OCI-LY3 (cell line): ENCODE measurements around the gene RMND5A.

Source experiments
- EZH2phosphoT487 ChIP-seq: fragments of 200-600 bp; shearing (Covaris generic); IDR thresholded peaks from 2 replicates; pipeline ENCODE4 v1.6.1; 2018; ENCODE audit warnings: antibody characterized with exemption, mixed run types, low read depth
- TF ChIP-seq, protein P1 (sequence below): fragments of 200-600, 300-600 bp; sonication (generic); IDR thresholded peaks from 2 replicates; pipeline ENCODE4 v1.5.1; 2014; ENCODE audit warnings: antibody characterized with exemption, low read length, low read depth

GRCh38 chr2:86772611-86773010 lies 52.5 kb downstream of the RMND5A start:
- TF ChIP-seq, protein P1, sequence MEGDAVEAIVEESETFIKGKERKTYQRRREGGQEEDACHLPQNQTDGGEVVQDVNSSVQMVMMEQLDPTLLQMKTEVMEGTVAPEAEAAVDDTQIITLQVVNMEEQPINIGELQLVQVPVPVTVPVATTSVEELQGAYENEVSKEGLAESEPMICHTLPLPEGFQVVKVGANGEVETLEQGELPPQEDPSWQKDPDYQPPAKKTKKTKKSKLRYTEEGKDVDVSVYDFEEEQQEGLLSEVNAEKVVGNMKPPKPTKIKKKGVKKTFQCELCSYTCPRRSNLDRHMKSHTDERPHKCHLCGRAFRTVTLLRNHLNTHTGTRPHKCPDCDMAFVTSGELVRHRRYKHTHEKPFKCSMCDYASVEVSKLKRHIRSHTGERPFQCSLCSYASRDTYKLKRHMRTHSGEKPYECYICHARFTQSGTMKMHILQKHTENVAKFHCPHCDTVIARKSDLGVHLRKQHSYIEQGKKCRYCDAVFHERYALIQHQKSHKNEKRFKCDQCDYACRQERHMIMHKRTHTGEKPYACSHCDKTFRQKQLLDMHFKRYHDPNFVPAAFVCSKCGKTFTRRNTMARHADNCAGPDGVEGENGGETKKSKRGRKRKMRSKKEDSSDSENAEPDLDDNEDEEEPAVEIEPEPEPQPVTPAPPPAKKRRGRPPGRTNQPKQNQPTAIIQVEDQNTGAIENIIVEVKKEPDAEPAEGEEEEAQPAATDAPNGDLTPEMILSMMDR, result no peak
- no peak for TF ChIP-seq EZH2phosphoT487
